NB4 (cell line): ENCODE data around the gene ZNF831.

Experiments used
- CTCF ChIP-seq: IDR thresholded peaks from one replicate; pipeline ENCODE4 v1.5.1; 2012; ENCODE audit warnings: low read depth, low read length
- MAX ChIP-seq: IDR thresholded peaks from 2 replicates; pipeline ENCODE4 v1.6.1; 2011; ENCODE audit warnings: low read depth, low read length
- MYC ChIP-seq: IDR thresholded peaks from 2 replicates; pipeline ENCODE4 v1.6.1; 2011; ENCODE audit warnings: low read depth, low read length
- POLR2A ChIP-seq: IDR thresholded peaks from 2 replicates; pipeline ENCODE4 v1.6.1; 2011; ENCODE audit warnings: mild to moderate bottlenecking; ENCODE audit not compliant: insufficient read length; ENCODE audit errors: extremely low read depth

GRCh38 chr20:59291740-59292383 lies 128.2 kb downstream of the ZNF831 start:
- TF ChIP-seq CTCF = no peak
- TF ChIP-seq MAX = no peak
- TF ChIP-seq POLR2A = no peak
- TF ChIP-seq MYC = no peak
